Right ventricle myocardium inferior (tissue), 1 donor: Measurements from ENCODE around the gene EPB41. TPM values are rescaled to one million over a fixed set of nuclear protein-coding genes. Genes with fewer than 3 reads are reported as not detected.
"Not testable (repeated sequence)": the region's sequence is repeated elsewhere in the genome, so short reads cannot be mapped to it uniquely, and the experiment has no call there.

Experiments used
- ATAC-seq: fragments of 200-7000 bp; cut with Tn5 transposase; one replicate; pipeline ENCODE4 v1.9.1; 2020; ENCODE audit warnings: mild to moderate bottlenecking, moderate library complexity
- DNase-seq: peaks from one replicate; pipeline ENCODE4 v3.0.0; 2021; ENCODE audit errors: missing footprints
- intact Hi-C: fragments of 100-400 bp; cut with DNase I; formaldehyde crosslinking; loops from one replicate; pipeline ENCODE4 v1.11.0; 2022
- total RNA-seq: library from RNA; stranded (reverse); fragmentation: NEBNext Ultra II Directional; extraction: Animal tissue kit (Norgen Biotek cat#: 25700); gene quantifications from one replicate; pipeline ENCODE4 v1.2.1, GENCODE V29; 2021
- donor health status: DM: no; HTN: yes; CAD: no; lungs with severe emphysema.

The EPB41 gene
- total RNA-seq, 1 donor from 2014 or later, result 24.9 TPM

DNA sequence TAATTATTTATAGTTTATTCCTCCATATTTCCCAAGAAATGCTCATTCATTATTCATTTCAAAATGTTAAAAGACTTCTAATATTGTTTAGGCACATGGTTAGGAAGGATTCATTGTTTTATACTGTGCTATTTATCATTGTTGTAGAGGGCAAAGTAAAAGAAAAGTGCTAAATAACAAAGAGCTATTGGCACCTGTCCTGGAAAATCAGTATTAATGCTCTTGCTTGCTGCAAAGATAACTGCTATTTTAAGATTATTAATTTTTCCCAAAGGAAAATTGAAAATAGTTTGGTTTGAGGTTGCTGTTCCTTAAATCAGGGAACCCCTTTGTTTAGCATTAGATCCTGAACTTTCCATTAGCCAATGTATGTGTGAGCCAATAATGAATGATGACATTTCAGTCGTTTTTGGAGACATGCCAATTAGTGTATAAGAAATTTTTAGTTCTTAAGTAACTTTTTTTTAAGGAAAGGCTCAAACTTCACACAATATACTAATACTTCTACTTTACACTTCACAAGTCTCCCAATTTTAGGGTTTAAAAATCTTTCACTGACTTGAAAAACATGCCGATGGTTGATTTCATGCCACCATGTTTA is 39.9 kb downstream of the EPB41 start:
- intact Hi-C loops, result no loop called here
- DNase-seq, result no peak
- no peak for ATAC-seq

DNA sequence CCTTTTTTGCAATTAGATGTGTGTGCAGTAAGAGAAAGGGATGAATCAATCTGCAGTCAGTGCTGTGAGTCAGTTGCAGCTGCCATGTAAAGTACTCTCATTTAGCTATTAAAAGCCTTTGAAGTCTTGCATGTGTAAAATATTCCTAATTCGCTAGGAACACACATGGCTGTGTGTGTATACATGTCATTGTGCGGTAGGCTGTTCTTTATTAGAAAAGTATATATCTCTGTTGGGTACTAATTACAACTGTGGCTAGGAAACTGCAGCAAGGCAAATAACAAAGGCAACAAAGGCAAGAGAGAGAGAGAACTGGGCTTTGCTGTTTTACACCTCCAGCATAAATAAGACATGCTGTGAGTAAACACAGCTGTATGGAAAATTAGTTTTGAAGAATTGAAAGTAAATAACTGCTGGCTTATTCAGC is 41.7 kb downstream of the EPB41 start:
- intact Hi-C loops, result no loop called here
- DNase-seq, result no peak
- no peak for ATAC-seq

- ATAC-seq, DNase-seq, intact Hi-C loops: not testable (repeated sequence)
Measured at GRCh38 chr1:28962114-28962831, 47.9 kb downstream of the EPB41 start.

DNA sequence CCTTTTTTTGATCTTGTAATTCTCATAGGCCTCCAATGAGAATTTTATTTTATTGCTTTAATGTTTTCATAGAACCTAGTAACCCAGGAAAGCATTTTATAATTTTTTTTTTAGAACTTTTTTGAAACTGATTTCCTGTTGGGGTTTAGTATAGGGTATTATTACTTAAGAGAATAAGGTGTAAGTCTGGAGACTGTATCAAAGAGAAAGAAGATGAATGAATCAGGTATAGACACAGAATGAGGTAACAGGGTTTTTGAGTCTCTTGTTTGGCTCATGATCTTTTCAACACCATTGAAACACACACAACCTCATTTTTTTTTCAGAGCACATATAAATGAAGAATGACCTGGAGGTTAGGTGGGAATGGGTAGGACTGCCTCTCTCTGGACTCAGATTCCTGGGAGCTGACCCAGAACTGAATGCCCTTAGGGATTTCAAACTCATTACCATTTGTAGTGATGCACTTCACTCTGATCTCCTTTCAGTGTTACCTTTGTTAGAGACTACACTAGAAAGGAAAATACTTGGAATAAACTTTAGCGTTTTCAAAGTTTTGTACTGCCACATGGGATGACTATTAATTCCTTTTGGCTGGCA is 51.0 kb downstream of the EPB41 start:
- ATAC-seq (no peak), DNase-seq (no peak)
- intact Hi-C loops, result no loop called here

DNA sequence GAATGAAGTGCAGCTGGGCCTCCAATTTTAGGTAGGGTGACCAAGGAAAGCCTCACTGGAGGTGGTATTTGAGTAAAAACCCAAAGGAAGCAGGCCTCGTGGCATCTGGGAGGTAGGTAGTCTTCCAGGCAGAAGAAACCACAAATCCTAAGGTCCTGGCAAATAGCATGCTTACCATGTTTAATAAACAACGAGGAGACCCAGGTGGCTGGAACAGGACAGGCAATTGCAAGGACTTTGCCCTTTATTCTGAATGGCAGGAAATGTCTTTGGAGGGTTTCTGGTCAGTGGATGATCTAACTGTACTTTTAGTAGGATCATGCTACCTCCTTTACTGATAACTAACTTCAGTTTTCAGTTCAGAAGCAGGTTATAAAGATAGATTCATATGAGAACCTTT is 52.2 kb downstream of the EPB41 start:
- intact Hi-C loops, result no loop called here
- ATAC-seq (no peak), DNase-seq (no peak)

DNA sequence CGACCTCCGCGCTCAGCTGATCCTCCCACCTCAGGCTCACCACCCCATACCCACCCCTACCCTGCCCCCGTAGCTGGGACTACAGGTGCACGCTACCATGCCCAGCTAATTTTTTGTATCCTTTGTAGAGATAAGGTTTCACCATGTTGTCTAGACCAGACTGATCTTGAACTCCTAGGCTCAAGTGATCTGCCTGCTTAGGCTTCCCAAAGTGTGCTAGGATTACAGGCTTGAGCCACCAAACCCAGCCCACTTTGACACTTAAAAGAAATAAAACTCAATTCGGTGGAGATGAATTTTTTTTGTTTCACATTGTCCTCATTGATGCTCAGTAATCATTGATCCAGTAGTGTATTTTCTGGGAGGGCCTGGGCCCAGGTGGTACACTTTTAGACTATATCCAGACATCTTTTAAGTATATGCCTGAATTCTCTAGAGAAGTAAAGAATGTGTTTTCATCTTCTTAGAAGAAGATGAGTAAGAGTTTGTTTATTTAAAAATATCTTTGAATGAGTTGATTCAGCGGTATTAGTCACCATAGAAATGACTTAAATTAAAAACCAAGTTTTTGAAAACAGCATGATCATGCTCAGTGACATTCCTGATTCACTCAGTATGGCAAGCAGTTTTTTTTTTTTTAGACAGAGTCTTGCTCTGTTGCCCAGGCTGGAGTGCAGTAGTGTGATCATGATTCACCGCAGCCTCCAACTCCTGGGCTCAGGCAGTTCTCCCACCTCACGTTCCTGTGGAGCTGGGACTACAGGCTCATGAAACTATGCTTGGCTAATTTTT is 57.8 kb downstream of the EPB41 start:
- DNase-seq (no peak), ATAC-seq (no peak)
- intact Hi-C loops, result no loop called here

DNA sequence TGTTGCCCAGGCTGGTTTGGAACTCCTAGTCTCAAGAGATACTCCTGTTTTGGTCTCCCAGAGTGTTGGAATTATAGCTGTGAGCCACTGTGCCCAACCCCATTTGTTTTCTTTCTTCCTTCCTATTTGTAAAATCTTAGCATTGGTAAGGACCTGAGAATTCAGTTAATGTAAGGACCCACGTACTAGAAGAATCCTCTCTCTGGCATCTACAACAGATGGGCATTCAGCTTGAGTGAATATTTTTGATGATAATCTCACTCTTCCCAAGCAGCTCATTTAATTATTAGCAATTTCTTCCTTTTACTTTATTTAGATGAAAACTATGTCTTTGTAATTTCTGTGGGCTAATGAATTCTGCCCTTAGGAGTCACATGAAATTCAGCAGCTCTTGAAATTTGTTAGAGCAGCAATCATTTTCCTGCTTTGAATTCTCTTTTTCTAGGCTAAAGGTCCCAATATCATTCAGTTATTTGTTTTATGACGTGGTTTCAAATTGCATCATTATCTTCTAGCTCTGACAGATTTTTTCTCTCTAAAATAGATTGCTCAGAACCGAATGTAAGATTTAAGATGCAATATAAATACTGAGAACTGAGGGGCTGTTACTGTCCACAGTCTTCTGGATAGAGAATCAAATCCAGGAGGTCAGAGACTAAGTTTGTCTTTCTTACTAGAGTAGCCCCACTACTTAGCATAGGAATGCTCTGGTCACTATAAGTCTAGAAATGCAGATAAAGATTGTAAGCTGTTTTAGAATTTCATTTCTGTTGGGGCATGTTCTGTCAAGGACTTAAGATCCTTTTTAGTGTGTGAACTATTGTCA is 59.4 kb downstream of the EPB41 start:
- ATAC-seq, result no peak
- intact Hi-C loops, result no loop called here

GRCh38 chr1:28974432-28974831 is 60.1 kb downstream of the EPB41 start:
- intact Hi-C loops, result no loop called here
- ATAC-seq (no peak), DNase-seq (no peak)

More for the DNA sequence above, 59.4 kb downstream of the EPB41 start:
- no peak for DNase-seq

DNA sequence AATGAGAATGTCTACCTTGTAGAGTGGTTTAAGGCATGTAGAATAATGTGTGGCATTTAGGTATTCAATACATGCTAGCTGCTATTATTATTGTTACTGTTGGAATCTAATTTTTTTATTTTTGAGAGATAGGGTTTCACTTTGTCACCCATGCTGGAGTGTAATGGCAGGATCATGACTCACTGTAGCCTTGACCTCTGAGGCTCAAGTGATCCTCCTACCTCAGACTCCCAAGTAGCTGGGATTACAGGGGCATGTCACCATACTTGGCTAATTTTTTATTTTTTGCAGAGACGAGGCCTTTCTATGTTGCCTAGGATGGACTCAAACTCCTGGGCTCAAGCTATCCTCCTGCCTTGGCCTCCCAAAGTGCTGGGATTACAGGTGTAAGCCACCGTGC is 61.9 kb downstream of the EPB41 start:
- ATAC-seq (no peak), DNase-seq (no peak)
- intact Hi-C loops, result no loop called here

- no peak for ATAC-seq
- DNase-seq, result no peak
- intact Hi-C loops, result loop anchor here (5.0 kb wide), 1 partner anchor 94 kb away; no protein-coding TSS in a partner anchor
Measured at GRCh38 chr1:28981210-28981609, 66.8 kb downstream of the EPB41 start.

DNA sequence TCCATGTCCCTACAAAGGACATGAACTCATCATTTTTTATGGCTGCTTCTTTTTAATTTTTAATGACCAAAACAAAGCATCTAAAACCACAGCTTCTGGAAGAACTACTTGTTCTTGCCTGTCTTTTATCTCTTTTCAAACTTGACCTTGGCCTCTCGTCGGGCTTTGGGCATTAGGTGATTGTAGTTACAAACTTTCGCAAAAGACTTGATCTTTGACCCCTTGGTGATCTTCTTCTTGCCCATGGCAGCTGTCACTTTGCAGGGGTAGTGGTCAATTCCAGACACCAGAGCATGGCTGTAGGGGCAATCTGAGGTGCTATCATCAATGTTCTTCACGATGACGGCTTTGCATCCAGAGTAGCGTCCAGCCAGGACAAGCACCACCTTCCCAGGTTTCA is 67.8 kb downstream of the EPB41 start:
- DNase-seq (no peak), ATAC-seq (no peak)
- intact Hi-C loops, result loop anchor here (5.0 kb wide), 1 partner anchor 95 kb away; no protein-coding TSS in a partner anchor

DNA sequence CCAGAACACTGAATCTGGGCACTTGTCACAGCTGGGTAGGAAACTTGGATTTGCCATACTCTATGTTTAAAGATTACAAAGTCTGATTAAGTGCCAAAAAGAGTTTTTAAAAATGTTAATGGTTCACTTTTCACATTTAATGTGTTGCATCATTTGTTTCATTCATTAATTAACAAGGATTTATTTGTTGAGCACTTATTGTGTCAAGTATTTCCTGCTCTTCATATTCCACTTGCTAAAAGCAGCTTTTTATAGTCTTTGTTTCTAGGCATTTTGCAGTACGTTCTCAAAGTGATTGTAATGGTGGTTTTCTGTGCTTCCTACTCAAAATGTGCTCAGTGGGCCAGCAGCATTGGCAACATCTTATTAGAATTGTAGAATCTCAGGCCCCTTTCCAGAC is 68.7 kb downstream of the EPB41 start:
- ATAC-seq (no peak), DNase-seq (no peak)
- intact Hi-C loops, result loop anchor here (5.0 kb wide), 1 partner anchor 96 kb away; no protein-coding TSS in a partner anchor

DNA sequence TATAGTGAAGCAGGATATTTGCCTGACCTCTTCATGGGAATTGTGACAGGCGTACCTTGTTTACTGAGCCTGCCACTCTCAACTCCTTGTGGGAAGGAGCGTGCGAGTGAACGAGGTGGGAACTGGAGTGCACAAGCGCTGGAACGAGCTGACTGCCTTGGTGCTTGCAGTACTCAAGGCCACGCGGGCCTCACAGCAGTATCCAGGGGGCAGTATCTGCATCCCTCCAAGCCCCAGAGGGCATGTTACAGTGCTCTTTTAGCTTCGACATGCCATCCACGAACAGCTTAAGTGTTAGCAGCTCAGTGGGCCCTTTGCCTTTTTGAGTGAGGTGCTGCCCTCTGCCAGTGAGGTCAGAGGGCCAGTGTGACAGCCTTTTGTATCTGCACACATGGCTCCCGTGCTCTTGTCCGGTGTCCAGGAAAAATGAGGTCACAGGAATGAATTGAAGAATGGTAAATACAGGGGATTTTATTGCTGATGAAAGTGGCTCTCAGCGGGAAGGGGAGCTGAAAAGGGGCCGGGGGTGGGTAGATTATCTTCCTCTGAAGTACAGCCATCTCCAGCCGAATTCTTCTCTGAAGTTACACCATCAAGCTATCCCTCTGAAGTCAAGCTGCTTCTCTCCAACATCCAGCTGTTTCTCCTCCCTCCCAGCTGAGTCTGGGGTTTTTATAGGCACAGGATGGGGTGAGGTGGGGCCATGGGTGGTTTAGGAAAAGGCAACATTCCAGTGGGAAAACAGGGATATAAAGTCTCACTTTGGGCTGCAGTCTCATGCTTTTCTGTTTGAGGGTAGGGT is 69.3 kb downstream of the EPB41 start:
- ATAC-seq (peak; percentile 91), DNase-seq (peak; percentile 56)
- intact Hi-C loops, result loop anchor here (5.0 kb wide), 1 partner anchor 96 kb away; no protein-coding TSS in a partner anchor

- intact Hi-C loops, result loop anchor here (5.0 kb wide), 1 partner anchor 97 kb away; no protein-coding TSS in a partner anchor
- DNase-seq (no peak), ATAC-seq (no peak)
Measured at GRCh38 chr1:28984311-28984684, 69.9 kb downstream of the EPB41 start.

- DNase-seq, result no peak
- intact Hi-C loops, result loop anchor here (5.0 kb wide), 1 partner anchor 73 kb away; the partner anchor contains the start of gene EPB41
- ATAC-seq, result peak; percentile 62
Measured at GRCh38 chr1:28985427-28985826, 71.1 kb downstream of the EPB41 start.

GRCh38 chr1:28986306-28986910 is 72.0 kb downstream of the EPB41 start:
- no peak for ATAC-seq
- no peak for DNase-seq
- intact Hi-C loops, result loop anchor here (5.0 kb wide), 1 partner anchor 74 kb away; the partner anchor contains the start of gene EPB41

- intact Hi-C loops, result no loop called here
- no peak for DNase-seq
- no peak for ATAC-seq
Measured at GRCh38 chr1:29002792-29003191, 88.4 kb downstream of the EPB41 start.
